ENCODE results near the gene SLC25A15.
A peak's percentile ranks its signal among the peaks of the same experiment; 100 is the strongest.

Gene SLC25A15

DNA sequence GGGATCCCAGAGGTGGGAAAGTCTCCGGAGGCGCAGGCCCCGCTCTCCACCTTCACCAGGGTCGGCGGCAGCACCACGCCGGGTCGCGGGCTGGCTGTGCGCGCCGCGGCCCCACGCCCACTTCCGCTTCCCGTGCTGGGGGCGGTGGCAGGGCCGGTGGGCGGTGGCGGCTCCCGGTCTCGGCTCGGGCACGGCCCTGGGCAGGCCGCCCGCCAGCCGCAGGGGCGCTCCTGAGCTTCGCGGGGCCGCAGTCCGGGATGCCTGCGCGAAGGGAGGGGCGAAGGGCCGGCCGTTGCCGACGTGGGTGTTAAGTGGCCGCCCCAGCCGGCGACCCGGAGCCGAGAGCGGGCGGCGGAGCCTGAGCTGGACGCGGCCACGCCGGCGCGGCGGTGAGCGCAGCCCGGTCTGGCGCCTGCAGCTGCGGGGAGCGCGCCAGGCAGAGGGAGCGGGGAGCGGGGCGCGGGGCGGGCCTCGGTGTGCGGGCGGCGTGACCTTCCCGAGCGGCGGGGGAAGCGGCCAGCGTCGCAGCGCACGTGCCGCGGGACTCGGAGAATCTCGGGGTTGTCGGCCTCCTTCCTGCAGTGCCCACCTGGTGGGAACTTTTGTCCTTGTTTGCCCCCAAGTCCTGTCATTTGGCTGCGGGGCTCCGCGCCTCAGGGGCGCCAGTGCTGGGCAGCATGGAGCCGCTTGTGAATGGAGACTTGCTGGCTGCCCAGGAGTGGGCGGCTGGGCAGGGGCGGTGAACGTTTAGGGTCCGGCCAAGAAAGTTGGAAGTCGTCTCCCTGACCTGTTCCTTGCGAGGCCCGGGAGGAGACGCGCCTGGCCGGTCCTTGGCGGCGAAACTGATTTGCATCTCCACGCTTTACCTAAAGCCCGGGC, at the start of gene SLC25A15:
SLC25A15 (plus strand) TSS at position 337 of the 879 bp plus-strand sequence. CDS start 3,616 bp downstream, outside the sequence.
- DNase-seq = peak; percentile 83

DNA sequence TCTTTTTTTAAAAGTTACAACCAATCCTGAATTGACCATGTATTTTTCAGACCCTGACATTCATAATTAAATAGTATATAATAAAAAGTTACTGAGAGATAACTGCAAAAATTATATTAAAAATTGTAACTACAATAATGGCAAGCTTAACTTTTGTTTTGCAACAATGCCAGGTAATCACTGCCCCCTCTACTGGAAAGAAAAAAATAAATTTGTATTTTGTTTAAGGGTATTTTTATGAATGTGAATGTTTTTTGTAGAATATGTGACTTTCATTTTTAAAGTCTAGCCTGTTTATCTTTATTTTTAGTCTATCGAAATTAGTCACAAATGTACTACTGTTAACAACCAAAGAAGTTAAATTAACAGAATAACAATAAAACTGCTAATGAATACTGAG, 40.1 kb upstream of the SLC25A15 start:
- DNase-seq = no peak

DNA sequence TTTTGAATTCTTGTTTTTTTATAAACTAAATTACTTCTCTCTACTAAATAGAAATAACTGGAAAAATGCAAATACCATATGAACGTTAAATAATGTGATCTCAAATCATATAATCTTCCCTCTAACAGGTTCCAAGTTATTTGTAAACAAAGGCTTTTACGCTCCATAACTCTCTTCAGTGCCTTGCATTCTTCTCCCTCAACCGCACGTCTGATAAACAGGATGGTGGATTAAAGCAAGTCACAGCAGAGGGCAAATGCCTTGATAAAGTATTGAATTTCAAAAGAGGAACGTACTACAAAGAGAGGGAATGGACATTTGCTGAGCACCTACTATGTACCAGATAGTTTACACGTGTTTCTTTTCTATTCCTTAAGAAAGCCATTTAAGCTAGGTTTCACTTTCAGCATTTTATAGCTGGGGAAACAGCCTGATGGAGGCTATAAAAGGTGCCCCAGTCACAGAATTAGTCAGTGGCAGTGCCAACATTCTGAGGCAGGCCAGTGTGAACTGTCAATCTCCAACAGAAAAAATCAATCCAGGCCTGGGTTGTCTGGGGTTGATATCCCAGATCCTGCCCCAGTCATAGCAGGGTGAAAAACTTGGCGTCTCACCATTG, 34.2 kb upstream of the SLC25A15 start:
- DNase-seq = no peak

DNA sequence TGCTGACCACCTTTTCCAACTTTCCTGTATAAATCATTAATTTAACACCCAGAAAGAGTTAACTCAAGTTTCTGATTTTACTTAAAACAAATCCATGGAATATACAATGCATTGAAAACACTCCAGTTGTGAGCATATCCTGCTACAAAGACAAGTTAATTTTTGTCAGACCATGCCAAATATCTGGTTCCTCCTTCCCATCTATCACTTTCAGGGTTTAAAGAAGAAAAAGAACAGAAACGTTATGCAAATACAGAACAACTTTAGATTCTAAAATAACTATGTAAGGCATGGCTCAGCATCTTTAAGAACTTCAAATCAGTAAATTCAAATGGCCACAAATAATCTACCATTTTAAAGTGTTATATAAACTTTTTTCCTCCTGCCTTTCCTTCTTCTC, 33.4 kb upstream of the SLC25A15 start:
- DNase-seq = no peak

DNA sequence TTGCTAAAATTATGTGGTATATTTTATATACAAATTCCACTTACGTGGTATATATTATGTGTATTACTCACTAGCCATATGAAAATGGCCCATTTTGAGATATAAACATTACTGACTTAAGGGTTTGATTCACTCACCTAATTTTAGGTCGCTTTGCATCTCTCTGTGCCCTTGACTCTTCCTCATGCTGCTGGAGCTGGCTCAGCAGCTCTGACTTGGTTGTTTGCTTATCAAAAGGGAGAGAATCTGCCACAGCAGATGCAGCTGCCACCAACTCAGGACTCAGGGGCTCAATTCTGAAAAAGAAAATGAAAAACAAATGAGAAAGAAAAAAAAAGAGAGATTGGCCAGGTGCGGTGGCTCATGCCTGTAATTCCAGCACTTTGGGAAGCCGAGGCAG, 30.6 kb upstream of the SLC25A15 start:
- no peak for DNase-seq

DNA sequence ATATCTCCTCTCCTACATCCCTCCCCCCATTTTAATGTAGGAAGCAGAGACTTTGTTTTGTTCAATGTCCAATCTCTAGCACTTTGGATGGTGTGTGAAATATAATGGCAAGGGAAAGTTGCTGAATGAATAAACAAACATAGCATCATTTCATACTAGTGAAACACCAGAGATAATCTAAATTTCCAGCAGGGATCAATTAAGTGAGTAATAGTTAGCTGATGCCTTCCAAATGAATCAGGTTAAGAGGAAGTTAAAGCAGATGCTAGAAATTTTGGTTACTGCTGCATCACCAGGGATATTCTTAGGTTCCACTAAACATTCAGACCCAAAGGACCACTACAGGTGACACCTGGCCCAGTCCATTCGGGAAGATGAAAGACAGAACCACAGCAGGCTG, 26.6 kb upstream of the SLC25A15 start:
- no peak for DNase-seq

DNA sequence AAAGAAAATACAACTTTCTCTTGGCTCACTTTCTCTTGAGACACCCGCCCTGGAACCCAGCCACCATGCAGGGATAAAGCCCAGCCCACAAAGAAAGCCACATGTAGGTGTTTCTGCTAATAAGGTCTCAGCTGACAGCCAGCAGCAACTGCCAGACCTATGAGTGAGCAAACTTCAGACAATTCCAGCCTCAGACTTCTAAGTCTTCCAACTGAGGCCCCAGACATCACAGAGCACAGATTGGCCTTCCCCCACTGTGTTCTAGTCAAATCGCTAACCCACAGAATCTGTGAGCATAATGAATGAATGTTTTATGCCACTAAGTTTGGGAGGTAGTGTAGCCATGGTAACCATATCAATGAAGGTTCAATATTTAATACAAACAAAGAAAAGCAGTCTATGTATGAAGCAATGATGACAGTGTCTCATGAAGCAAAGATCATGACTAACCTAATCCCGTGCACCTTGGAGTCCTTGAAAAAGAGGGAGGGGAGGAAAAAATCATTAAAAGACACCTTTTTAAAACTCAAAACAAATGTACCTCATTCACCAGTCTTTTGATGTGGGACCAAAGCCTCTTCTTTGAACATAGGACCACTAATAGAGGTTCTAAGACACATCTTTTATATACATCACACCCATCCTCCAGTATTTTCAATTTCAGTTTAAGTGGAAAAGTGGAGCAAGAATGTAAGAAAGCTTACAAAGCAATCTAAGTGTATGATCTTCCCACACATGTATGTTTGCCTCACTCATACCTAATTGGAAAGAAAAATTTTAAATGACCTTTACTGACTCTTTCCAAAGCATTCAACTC, 24.6 kb upstream of the SLC25A15 start:
- no peak for DNase-seq

DNA sequence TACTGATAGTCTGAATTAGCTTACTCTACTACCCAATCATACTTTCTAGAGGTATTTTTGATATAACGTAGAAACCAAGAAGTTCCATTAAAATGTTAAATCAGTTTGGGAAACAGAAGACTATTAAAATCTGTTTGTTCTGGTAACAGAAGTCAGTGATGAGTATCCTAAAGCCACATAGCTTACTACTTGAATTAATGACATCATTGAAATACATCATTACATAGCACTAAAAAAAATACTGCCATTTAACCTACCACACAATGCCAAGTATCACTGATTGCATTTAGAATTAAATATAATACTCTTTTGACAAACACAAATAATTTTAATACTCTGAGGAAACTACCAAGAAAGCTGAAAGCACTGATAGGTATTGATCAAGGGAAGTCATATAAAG, 23.8 kb upstream of the SLC25A15 start:
- DNase-seq = no peak

DNA sequence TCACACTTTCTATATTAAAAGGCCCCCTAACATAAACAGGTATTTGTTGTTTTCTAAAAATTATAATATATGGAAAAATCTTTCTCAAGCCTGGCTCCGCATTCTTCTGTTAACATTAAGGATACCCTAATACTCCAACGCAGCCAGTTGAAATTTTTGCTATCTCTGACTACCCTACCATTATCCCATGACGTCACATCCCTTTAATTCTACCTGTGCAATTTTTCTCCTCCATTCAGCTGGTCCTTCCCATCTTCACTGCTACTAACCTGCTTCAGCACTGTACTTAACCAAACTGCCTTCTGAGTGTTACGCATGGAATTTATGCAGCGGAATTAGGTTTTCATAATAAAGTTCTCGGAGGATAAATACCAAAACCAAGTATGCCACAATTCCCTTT, 19.4 kb upstream of the SLC25A15 start:
- DNase-seq = no peak

DNA sequence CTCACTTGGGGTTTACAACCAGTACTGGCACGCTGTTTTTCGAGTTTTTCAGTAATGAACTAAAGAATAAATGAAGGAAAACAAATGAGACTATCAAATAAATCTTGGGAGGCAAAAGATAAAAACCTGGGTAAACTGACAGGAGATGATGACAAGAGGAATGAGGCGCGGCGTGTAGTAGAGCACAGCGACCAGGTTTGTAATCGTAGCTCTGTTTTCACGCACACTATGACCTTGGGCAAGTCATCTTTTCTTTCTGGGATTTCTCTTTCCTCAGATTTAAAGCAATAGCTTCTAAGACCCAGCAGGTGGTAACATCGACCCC, 18.8 kb upstream of the SLC25A15 start:
- DNase-seq = no peak

DNA sequence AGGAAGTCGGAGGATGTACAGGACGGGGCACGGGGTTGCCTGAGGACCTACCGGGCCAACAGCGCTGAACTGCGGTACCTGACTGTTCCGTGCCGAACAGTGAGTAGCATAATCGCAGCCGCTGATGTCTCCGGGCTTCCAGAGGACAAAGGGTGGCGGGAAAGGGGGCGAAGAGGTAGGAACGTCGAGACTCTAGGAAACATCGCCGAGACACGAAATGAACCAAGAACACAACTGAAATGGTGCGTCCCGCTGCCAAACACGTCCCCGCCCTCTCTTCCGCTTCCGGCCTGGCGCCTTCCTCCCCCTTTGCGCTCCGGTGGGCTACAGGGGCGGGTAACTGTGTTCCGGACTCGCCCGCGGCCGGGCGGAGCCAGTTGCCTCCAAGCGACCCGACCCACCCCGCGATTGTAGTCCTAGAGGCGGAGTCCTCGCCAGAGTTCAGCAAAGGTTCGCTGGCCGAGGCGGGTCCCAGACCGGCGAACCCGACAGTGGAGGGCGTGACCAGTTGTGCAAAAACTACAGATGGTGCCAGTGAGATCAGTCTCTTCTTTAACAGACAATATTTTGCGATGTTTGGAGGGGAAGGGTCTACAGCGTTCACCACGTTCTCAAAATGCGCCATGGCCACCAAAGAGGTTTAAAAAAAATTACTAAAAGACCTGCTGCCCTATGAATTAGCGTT, 18.3 kb upstream of the SLC25A15 start, which contains the start of gene MRPS31:
MRPS31 (minus strand) TSS at position 257 of the 685 bp plus-strand sequence; CDS start at position 203, 54 bp downstream.
- DNase-seq = peak; percentile 97

DNA sequence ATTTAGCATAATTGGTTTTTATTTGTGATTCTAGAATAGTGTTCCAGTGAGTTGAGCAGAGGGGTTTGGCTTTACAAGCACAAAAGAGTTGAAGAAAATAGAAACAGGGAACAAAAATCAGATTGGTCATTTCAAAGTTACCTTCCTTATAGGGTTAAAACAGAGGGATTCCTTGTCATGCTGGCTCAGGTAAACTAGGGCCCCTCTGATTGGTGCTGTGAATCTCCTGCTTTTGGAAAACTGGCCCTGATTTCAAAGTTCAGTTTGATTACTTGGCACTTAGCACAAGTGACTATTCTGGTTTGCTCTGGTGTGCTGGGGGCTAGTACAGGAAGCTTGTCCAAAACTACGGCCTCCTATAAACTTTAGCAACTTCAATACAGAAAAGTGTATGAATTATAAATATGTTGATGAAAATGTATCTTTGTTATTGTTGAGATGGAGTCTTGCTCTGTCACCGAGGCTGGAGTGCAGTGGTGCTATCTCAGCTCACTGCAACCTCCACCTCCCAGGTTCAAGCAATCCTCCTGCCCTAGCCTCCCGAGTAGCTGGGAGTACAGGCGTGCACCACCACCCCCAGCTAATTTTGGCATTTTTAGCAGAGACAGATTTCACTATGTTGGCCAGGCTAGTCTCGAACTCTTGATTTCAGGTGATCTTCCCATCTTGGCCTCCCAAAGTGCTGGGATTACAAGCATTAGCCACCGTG, 16.5 kb upstream of the SLC25A15 start:
- no peak for DNase-seq

DNA sequence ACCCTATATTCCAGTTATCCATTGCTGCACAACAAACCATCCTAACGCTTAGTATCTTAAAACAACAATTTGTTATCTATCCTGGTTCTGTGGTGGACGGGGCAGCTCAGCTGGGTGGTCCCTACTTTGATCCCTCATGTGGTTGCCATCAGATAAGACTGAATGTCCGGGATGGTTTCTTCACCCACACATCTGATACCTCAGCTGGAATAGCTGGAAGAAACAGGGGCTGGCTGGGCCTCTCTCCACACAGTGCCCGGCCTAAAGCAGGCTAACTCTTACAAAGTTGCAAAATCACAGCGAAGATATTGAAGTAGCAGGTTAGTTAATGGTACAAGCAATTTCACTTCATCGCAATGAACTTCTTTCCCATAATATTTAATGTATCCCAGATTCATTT, 14.7 kb upstream of the SLC25A15 start:
- DNase-seq = no peak

DNA sequence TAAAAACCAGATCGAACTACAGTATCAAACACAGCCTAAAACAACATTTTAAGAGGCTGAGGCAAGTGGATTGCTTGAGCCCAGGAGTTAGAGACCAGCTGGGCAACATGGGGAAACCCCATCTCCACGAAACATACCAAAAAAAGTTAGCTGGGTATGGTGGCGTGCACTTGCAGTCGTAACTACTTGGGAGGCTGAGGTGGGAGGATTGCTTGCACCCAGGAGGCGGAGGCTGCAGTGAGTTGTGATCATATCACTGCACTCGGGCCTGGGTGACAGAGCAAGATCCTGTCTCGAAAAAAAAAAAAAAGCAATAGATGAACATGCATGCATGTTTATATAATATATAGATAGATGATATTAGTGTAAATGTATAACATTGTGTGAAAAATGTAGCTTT, 13.2 kb upstream of the SLC25A15 start:
- no peak for DNase-seq

DNA sequence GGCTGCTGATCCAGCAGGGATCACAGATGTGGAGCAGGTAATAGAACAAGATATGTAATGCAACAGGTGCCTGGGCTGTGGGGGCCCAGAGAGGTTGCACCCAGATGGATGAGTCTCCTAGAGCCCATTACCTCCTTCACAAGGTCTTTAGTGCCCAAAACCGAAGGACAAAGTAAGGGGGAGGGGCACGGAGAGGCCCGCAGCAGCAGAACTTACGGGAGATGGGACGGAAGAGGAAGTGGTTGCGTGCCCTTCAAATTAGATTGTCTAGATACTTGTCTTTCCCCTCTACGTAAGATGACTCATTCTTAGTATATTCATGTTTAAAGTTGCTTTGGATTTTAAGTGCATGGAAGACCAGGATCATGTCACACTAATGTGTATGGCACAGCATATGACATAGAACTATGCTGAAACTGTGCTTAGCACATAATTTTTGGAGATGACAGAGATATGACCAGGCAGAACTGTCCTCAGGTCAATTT, 12.7 kb upstream of the SLC25A15 start:
- DNase-seq = no peak

DNA sequence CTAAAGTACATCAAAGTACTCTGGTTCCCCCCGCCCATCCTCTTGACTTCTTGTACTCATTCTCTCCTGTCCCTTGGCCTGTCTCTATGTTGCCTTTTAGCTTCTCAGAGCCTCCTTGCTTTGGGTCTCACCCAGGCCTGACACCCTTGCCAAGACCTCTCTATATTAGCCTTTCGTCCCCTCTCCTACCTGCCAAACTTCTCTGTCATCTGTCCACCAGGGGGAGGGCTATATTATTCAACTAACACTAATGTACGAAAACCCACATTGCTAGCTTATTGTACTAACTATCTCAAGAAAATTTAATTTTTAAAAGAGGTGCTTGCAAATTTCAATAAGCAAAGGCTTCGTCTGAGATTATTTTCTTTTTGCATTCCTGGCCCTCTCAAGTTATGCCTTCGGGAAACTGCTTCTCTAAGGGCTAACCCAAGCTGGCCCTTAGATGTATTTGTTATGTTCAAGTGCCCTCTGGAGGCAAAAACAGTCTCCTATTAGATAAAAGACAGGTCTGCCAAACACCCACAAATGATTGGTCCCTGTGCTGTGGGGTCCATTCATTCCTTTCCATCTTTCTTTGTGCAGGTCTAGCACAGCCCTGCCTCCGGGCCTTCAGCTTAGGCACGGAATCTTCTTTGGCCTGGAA, 12.1 kb upstream of the SLC25A15 start:
- DNase-seq = peak; percentile 42

DNA sequence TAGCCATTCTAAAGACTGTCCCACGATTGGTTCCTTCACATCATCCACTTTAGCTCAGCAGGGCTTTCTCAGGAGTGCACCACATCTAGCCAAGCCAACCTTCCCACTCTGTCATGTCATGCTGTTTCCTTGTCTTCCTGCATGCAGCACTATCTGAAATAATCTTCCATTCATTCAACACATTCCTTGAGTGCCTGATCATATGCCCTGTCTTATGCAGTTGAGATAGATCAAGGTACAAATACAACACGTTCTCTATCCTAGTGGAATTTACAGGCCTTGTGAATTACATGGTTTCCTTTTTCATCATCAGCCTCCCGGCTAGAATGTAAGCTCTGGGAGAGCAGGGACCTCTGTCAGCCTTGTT, 11.6 kb upstream of the SLC25A15 start:
- no peak for DNase-seq

DNA sequence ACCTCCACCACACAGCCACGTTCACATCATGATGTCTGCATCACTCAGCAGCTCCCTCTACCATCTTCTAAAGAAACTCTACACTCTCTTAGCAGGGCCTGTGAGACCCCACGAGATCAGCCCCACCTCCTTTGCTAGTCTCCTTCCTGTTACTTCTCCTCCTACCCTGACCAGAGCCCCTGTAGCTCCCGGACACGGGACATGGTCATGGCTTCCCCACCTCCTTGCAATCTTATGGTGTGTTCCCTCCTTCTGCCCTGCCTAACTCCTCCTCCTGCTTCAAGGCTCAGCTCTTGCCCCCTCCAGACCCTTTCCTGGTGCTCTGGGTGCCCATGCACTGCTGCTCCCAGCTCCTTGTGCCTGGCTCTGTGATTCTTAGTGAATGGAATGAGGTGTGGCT, 10.4 kb upstream of the SLC25A15 start:
- no peak for DNase-seq

DNA sequence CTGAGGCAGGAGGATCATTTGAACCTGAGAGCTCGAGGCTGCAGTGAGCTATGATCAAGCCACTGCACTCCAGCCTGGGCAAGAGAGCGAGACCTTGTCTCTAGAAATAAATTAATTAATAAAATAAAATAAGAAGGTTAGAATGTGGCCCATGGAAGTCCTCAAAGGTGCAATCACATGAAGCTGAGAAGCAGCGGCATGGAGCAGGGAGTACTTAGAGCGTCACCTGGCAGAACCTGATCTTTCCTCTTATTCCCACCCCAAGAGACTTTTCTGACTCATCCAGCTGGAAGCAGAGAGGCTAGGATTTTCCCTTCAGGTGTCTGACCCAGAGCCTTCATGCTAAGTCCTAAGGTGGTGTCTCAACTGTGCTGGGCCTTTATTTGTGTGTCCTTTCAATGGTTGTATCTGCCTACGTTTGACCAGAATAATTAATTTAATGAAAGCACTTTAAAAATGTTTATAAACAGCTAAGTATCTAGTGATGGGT, 9.6 kb upstream of the SLC25A15 start:
- no peak for DNase-seq

DNA sequence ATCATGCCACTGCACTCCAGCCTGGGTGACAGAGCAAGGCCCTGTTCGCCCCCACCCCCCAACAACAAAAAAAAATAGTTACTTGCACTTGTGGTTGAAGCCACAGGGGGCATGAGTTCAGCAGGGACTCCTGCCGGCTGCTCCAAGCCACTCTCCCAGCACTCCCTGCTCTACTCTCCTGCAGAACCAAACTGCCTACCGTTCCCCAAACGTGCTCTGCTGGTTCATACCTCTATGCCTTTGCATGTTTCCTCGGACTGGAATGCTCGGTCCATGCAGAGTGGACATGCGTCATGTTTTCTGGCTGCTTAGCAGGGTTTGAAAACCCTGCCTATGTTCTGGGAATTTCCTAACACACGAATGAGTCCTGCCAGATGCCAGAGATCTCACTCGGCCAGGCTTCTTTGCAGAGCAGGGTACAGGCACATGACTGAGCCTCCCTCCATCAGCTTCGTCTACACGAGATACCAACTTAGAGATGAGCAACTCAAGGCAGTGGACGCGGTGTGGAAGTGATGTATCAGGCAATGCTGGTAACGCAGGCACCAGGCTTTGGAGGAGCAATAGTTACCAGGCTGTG, 8.5 kb upstream of the SLC25A15 start:
- DNase-seq = no peak

DNA sequence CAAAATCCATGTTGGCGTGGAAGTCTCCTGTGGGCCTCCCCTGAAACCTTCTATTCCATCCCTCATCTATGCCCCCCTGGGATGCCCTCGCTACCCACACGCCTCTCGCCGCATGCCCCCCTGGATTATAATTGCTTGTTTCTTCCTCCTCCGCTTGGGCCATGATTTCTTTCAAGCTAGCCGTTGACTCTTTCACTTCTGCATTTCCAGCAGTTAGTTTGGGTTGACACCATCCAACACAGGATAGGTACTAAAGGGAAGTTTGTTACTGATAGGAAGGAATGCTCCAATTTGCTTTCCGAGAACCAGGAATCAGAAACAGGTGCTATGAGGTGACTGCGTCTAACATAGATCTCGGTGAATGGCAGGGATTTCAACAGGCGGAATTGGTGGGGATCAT, 7.7 kb upstream of the SLC25A15 start:
- no peak for DNase-seq
